Parathyroid adenoma (tissue), 2 donors: ENCODE results near the gene FCER1G.
A peak's percentile ranks its signal among the peaks of the same experiment; 100 is the strongest.

Experiments
- H2AFZ ChIP-seq: fragments of 300-600 bp; sonication (generic); one replicate; pipeline ENCODE4 v1.7.0; 2017; ENCODE audit warnings: antibody characterized with exemption, mild to moderate bottlenecking
- H3K27ac ChIP-seq: fragments of 300-600 bp; sonication (generic); one replicate; pipeline ENCODE4 v1.7.0; 2017
- H3K27me3 ChIP-seq: fragments of 300-600 bp; sonication (generic); one replicate; pipeline ENCODE4 v1.7.0; 2017; ENCODE audit warnings: low read length; ENCODE audit not compliant: control insufficient read depth, insufficient read depth
- H3K36me3 ChIP-seq: fragments of 300-600 bp; sonication (generic); one replicate; pipeline ENCODE4 v1.7.0; 2017; ENCODE audit warnings: low read length; ENCODE audit not compliant: control insufficient read depth, insufficient read depth
- H3K4me1 ChIP-seq: fragments of 300-600 bp; sonication (generic); one replicate; pipeline ENCODE4 v1.7.0; 2017; ENCODE audit warnings: control low read depth
- H3K4me2 ChIP-seq: fragments of 300-600 bp; sonication (generic); one replicate; pipeline ENCODE4 v1.7.0; 2017; ENCODE audit warnings: low read length
- H3K4me3 ChIP-seq: fragments of 300-600 bp; sonication (generic); one replicate; pipeline ENCODE4 v1.7.0; 2017; ENCODE audit warnings: low read depth, low read length
- H3K79me2 ChIP-seq: fragments of 300-600 bp; sonication (generic); one replicate; pipeline ENCODE4 v1.7.0; 2017; ENCODE audit warnings: control low read depth
- H3K9ac ChIP-seq: fragments of 300-600 bp; sonication (generic); one replicate; pipeline ENCODE4 v1.7.0; 2017; ENCODE audit warnings: mild to moderate bottlenecking
- H3K9me3 ChIP-seq: fragments of 300-600 bp; sonication (generic); one replicate; pipeline ENCODE4 v1.7.0; 2017; ENCODE audit warnings: low read length; ENCODE audit not compliant: control insufficient read depth
- CTCF ChIP-seq: fragments of 300-600 bp; sonication (generic); IDR thresholded peaks from one replicate; pipeline ENCODE4 v1.7.0; 2017; ENCODE audit warnings: antibody characterized with exemption, mild to moderate bottlenecking
- donor health status: primary hyperparathyroidism.

FCER1G gene

GRCh38 chr1:161259345-161259702, 44.2 kb downstream of the FCER1G start:
- H2AFZ ChIP-seq, result no peak overlapping the region
- H3K4me3 ChIP-seq, result no peak overlapping the region
- H3K36me3 ChIP-seq, result no peaks in the 10 kb centered on the region
- TF ChIP-seq CTCF, result no peak
- no peak overlapping the region for H3K4me2 ChIP-seq
- H3K27me3 ChIP-seq, result no peaks in the 10 kb centered on the region
- no peak overlapping the region for H3K27ac ChIP-seq
- H3K79me2 ChIP-seq, result no peaks in the 10 kb centered on the region
- H3K4me1 ChIP-seq, result peaks cover 4% of the 10 kb centered on the region
- H3K9me3 ChIP-seq, result no peaks in the 10 kb centered on the region
- no peak overlapping the region for H3K9ac ChIP-seq

- Histone ChIP-seq H3K4me1 (peaks cover 4% of the 10 kb centered on the region), H3K27me3 (no peaks in the 10 kb centered on the region), H3K27ac (no peak overlapping the region), H3K9ac (no peak overlapping the region), H3K36me3 (no peaks in the 10 kb centered on the region), H3K79me2 (no peaks in the 10 kb centered on the region), H3K4me2 (no peak overlapping the region), H3K4me3 (no peak overlapping the region), H2AFZ (no peak overlapping the region), H3K9me3 (no peaks in the 10 kb centered on the region)
- no peak for TF ChIP-seq CTCF
Observed at GRCh38 chr1:161259765-161260164, 44.7 kb downstream of the FCER1G start.

GRCh38 chr1:161260376-161261260, 45.5 kb downstream of the FCER1G start:
- no peaks in the 10 kb centered on the region for H3K36me3 ChIP-seq
- peak overlapping the region; percentile 28 for H3K4me2 ChIP-seq
- no peaks in the 10 kb centered on the region for H3K27me3 ChIP-seq
- H3K4me1 ChIP-seq, result peaks cover 4% of the 10 kb centered on the region
- H3K9ac ChIP-seq, result no peak overlapping the region
- no peaks in the 10 kb centered on the region for H3K9me3 ChIP-seq
- no peak overlapping the region for H3K27ac ChIP-seq
- no peak for TF ChIP-seq CTCF
- no peaks in the 10 kb centered on the region for H3K79me2 ChIP-seq
- H2AFZ ChIP-seq, result no peak overlapping the region
- no peak overlapping the region for H3K4me3 ChIP-seq

- no peak for TF ChIP-seq CTCF
- no peaks in the 10 kb centered on the region for H3K79me2 ChIP-seq
- H3K36me3 ChIP-seq, result no peaks in the 10 kb centered on the region
- H3K27me3 ChIP-seq, result no peaks in the 10 kb centered on the region
- peak overlapping the region; percentile 14 for H2AFZ ChIP-seq
- H3K4me3 ChIP-seq, result no peak overlapping the region
- H3K4me1 ChIP-seq, result peaks cover 4% of the 10 kb centered on the region
- peak overlapping the region; percentile 28 for H3K4me2 ChIP-seq
- no peaks in the 10 kb centered on the region for H3K9me3 ChIP-seq
- H3K9ac ChIP-seq, result no peak overlapping the region
- no peak overlapping the region for H3K27ac ChIP-seq
Observed at GRCh38 chr1:161261261-161262235, 46.5 kb downstream of the FCER1G start.
